ENCODE results near the gene WFS1. TPM values are rescaled to one million over a fixed set of nuclear protein-coding genes. Genes with fewer than 3 reads are reported as not detected.

WFS1 gene
- total RNA-seq, 1 experiment from 2014 or later, result 21.5 TPM

- H3K27me3 ChIP-seq (ENCODE audit: insufficient read depth, low read length), result no peaks in the 10 kb centered on the region
- no peak overlapping the region for H3K27ac ChIP-seq (ENCODE audit: low read depth, low read length)
- no peak overlapping the region for H3K4me2 ChIP-seq (ENCODE audit: low read length)
- no peak overlapping the region for H3K4me3 ChIP-seq (replicated peaks in 1 of 2; ENCODE audit: low read depth in 1 of 2, low read length in 2 of 2)
- TF ChIP-seq ELF1 (IDR thresholded peaks at IDR 0.05; ENCODE audit: borderline replicate concordance, low read depth) (no peak), CEBPB (IDR thresholded peaks at IDR 0.05; ENCODE audit: low read depth) (no peak), ZNF274 (IDR thresholded peaks at IDR 0.05; ENCODE audit: low read depth, low read length) (no peak), RAD21 (IDR thresholded peaks at IDR 0.05; ENCODE audit: low read depth) (no peak), TCF7L2 (IDR thresholded peaks at IDR 0.05; ENCODE audit: borderline replicate concordance, extremely low read depth, insufficient read depth, insufficient read length) (no peak), SIN3A (IDR thresholded peaks at IDR 0.05; ENCODE audit: low read depth) (no peak), POLR2AphosphoS5 (IDR thresholded peaks at IDR 0.05; ENCODE audit: low read depth, low read length) (no peak), EZH2 (IDR thresholded peaks at IDR 0.05) (no peak), REST (IDR thresholded peaks at IDR 0.05; ENCODE audit: low read depth) (no peak), ZFX (IDR thresholded peaks at IDR 0.05) (no peak), EGR1 (IDR thresholded peaks at IDR 0.05; ENCODE audit: low read depth) (no peak), MAX (IDR thresholded peaks at IDR 0.05) (no peak), CBX3 (IDR thresholded peaks at IDR 0.05; ENCODE audit: low read depth) (no peak), SRF (IDR thresholded peaks at IDR 0.05; ENCODE audit: low read depth) (no peak), ZBTB33 (IDR thresholded peaks at IDR 0.05; ENCODE audit: extremely low read depth, insufficient replicate concordance, low read length) (no peak)
- H3K36me3 ChIP-seq (ENCODE audit: control insufficient read depth in 1 of 2, insufficient read depth in 2 of 2, low read length in 2 of 2), result no peaks in the 10 kb centered on the region
- no peaks in the 10 kb centered on the region for H4K20me1 ChIP-seq (ENCODE audit: insufficient read depth)
- CTCF ChIA-PET, result interaction anchor here (7.5 kb wide), 1 partner anchor 75 kb away, joined by 201 read pairs; no protein-coding TSS in a partner anchor
- intact Hi-C loops (cut with micrococcal nuclease), result no loop called here
- no peaks in the 10 kb centered on the region for H3K9me3 ChIP-seq (ENCODE audit: control insufficient read depth in 1 of 2, insufficient read depth in 1 of 2, low read depth in 1 of 2, low read length in 2 of 2)
- no TSS peak for BruUV-seq (replicated peaks)
- no peaks in the 10 kb centered on the region for H3K79me2 ChIP-seq (ENCODE audit: insufficient read depth, low read length)
- ATAC-seq (no peak), DNase-seq (ENCODE audit: low read depth, low spot score) (no peak)
- no peaks in the 10 kb centered on the region for H3K9me2 ChIP-seq (ENCODE audit: insufficient read depth)
- RAD21 ChIA-PET (ENCODE audit: low non-redundant PET in 1 of 2, low total read pairs in 2 of 2, uncharacterized antibody in 2 of 2, unreplicated experiment in 2 of 2), result no interaction called here
- H3K4me1 ChIP-seq (ENCODE audit: control insufficient read depth in 1 of 2, insufficient read depth in 2 of 2, low read length in 2 of 2), result peaks cover 3 to 6% of the 10 kb centered on the region in 2 experiments; a peak in 3 of 4 replicates
- no peak overlapping the region for H2AFZ ChIP-seq (ENCODE audit: low read depth, low read length, poor library complexity, severe bottlenecking)
- no peak overlapping the region for H3K9ac ChIP-seq (ENCODE audit: low read length)
- POLR2A ChIA-PET, result interaction anchor here (0.6 to 0.9 kb wide), 2 partner anchors 129 to 420 kb away, joined by 3 read pairs; no protein-coding TSS in a partner anchor
These were observed 16.5 kb upstream of the WFS1 start for GRCh38 chr4:6253111-6253510.

Data from HCT116 (cell line).